H9 (cell line): ENCODE results near the gene GABPB2. TPM values are rescaled to one million over a fixed set of nuclear protein-coding genes. Genes with fewer than 3 reads are reported as not detected.

ENCODE experiments used
- DNase-seq: peaks from one replicate; pipeline ENCODE4 v3.0.0-alpha.2; 2017
- H2AFZ ChIP-seq: one replicate; pipeline ENCODE4 v1.6.1; 2013; ENCODE audit warnings: mild to moderate bottlenecking, low read length, control low read depth, moderate library complexity
- H2AK5ac ChIP-seq: 2 replicates; pipeline ENCODE4 v1.6.1; 2013; ENCODE audit warnings: low read length, control low read depth, mixed read lengths; ENCODE audit not compliant: insufficient read length
- H2BK120ac ChIP-seq: one replicate; pipeline ENCODE4 v1.6.1; 2013; ENCODE audit warnings: low read depth, mild to moderate bottlenecking, low read length, control low read depth, inconsistent platforms; ENCODE audit not compliant: poor library complexity, severe bottlenecking
- H2BK12ac ChIP-seq: 2 replicates; pipeline ENCODE4 v1.6.1; 2013; ENCODE audit warnings: low read length, control low read depth, mixed read lengths, low read depth; ENCODE audit not compliant: insufficient read length
- H2BK15ac ChIP-seq: 2 replicates; pipeline ENCODE4 v1.6.1; 2013; ENCODE audit warnings: low read depth, low read length, control low read depth
- H2BK20ac ChIP-seq: one replicate; pipeline ENCODE4 v1.6.1; 2013; ENCODE audit warnings: low read depth, mild to moderate bottlenecking, low read length, control low read depth, inconsistent platforms; ENCODE audit not compliant: poor library complexity, severe bottlenecking
- H2BK5ac ChIP-seq: 2 replicates; pipeline ENCODE4 v1.6.1; 2013; ENCODE audit warnings: low read length, control low read depth, mixed read lengths; ENCODE audit not compliant: insufficient read length
- H3K14ac ChIP-seq: 2 replicates; pipeline ENCODE4 v1.6.1; 2013; ENCODE audit warnings: low read length, control low read depth; ENCODE audit not compliant: insufficient read depth
- H3K18ac ChIP-seq: 2 replicates; pipeline ENCODE4 v1.6.1; 2013; ENCODE audit warnings: low read depth, mild to moderate bottlenecking, mixed read lengths, low read length, control low read depth; ENCODE audit not compliant: insufficient read length
- H3K23ac ChIP-seq: 2 replicates; pipeline ENCODE4 v1.6.1; 2013; ENCODE audit warnings: low read length, control low read depth, mixed read lengths, low read depth; ENCODE audit not compliant: insufficient read length
- H3K23me2 ChIP-seq: 2 replicates; pipeline ENCODE4 v1.6.1; 2013; ENCODE audit warnings: low read depth, mild to moderate bottlenecking, mixed read lengths, low read length, control low read depth; ENCODE audit not compliant: insufficient read length, poor library complexity, severe bottlenecking
- H3K27ac ChIP-seq: 2 replicates; pipeline ENCODE4 v1.5.1; 2013; ENCODE audit warnings: low read length, control low read depth, mixed read lengths, low read depth; ENCODE audit not compliant: insufficient read length
- H3K27me3 ChIP-seq: 2 replicates; pipeline ENCODE4 v1.6.1; 2013; ENCODE audit warnings: low read length, control low read depth, inconsistent platforms; ENCODE audit not compliant: insufficient read depth
- H3K4ac ChIP-seq: 2 replicates; pipeline ENCODE4 v1.6.1; 2013; ENCODE audit warnings: low read depth, mild to moderate bottlenecking, control low read depth, inconsistent platforms, low read length, moderate library complexity
- H3K4me1 ChIP-seq: 2 replicates; pipeline ENCODE4 v1.6.1; 2013; ENCODE audit warnings: low read length, control low read depth, inconsistent platforms; ENCODE audit not compliant: insufficient read depth
- H3K4me2 ChIP-seq: 2 replicates; pipeline ENCODE4 v1.6.1; 2013; ENCODE audit warnings: low read length, control low read depth, mixed read lengths; ENCODE audit not compliant: insufficient read length, insufficient read depth
- H3K56ac ChIP-seq: 2 replicates; pipeline ENCODE4 v1.6.1; 2013; ENCODE audit warnings: low read depth, mild to moderate bottlenecking, mixed read lengths, low read length, control low read depth; ENCODE audit not compliant: insufficient read length
- H3K79me1 ChIP-seq: 2 replicates; pipeline ENCODE4 v1.6.1; 2013; ENCODE audit warnings: low read depth, mild to moderate bottlenecking, moderate library complexity, low read length, control low read depth, inconsistent platforms; ENCODE audit not compliant: insufficient read depth, poor library complexity, severe bottlenecking
- H3K79me2 ChIP-seq: 2 replicates; pipeline ENCODE4 v1.6.1; 2013; ENCODE audit warnings: low read length, control low read depth, inconsistent platforms; ENCODE audit not compliant: insufficient read depth
- H3K9ac ChIP-seq: 2 replicates; pipeline ENCODE4 v1.6.1; 2013; ENCODE audit warnings: low read length, control low read depth, mixed read lengths; ENCODE audit not compliant: insufficient read length; ENCODE audit errors: extremely low read depth
- H3K9me3 ChIP-seq: one replicate; pipeline ENCODE4 v1.6.1; 2013; ENCODE audit warnings: low read depth, low read length, inconsistent platforms; ENCODE audit not compliant: control insufficient read depth
- H3T11ph ChIP-seq: one replicate; pipeline ENCODE4 v1.6.1; 2013; ENCODE audit warnings: mild to moderate bottlenecking, low read length, control low read depth, inconsistent platforms
- H4K20me1 ChIP-seq: one replicate; pipeline ENCODE4 v1.6.1; 2013; ENCODE audit not compliant: control insufficient read depth, insufficient read length, insufficient read depth
- H4K5ac ChIP-seq: 2 replicates; pipeline ENCODE4 v1.6.1; 2013; ENCODE audit warnings: low read depth, mild to moderate bottlenecking, mixed read lengths, low read length, control low read depth; ENCODE audit not compliant: insufficient read length
- H4K8ac ChIP-seq: replicated peaks from 2 replicates; pipeline ENCODE4 v1.6.1; 2013; ENCODE audit warnings: low read length, control low read depth, mixed read lengths, low read depth; ENCODE audit not compliant: insufficient read length
- H4K91ac ChIP-seq: 2 replicates; pipeline ENCODE4 v1.6.1; 2013; ENCODE audit warnings: low read depth, mild to moderate bottlenecking, moderate library complexity, mixed read lengths, low read length, control low read depth; ENCODE audit not compliant: insufficient read length
- H3K27ac Mint-ChIP-seq, 3 experiments: 2 replicates in 2 of 3; 3 replicates in 1 of 3; pipeline ENCODE4 v1.8.0; 2020 to 2021; ENCODE audit warnings: mixed read lengths in 3 of 3, mild to moderate bottlenecking in 1 of 3, moderate library complexity in 1 of 3
- H3K27me3 Mint-ChIP-seq: 2 replicates; pipeline ENCODE4 v1.8.0; 2021; ENCODE audit warnings: low read depth, mild to moderate bottlenecking, moderate library complexity, mixed read lengths
- H3K36me3 Mint-ChIP-seq, 3 experiments: 2 replicates in 2 of 3; 3 replicates in 1 of 3; pipeline ENCODE4 v1.8.0; 2020 to 2021; ENCODE audit warnings: low read depth in 3 of 3, mixed read lengths in 3 of 3; ENCODE audit not compliant: insufficient read depth in 1 of 3
- H3K4me1 Mint-ChIP-seq, 2 experiments: 2 replicates each; pipeline ENCODE4 v1.8.0; 2020; ENCODE audit warnings: mixed read lengths in 2 of 2
- H3K4me3 Mint-ChIP-seq, 2 experiments: 2 replicates in 1 of 2; 3 replicates in 1 of 2; pipeline ENCODE4 v1.8.0; 2020 to 2021; ENCODE audit warnings: mild to moderate bottlenecking in 2 of 2, mixed read lengths in 2 of 2, moderate library complexity in 1 of 2
- H3K9me3 Mint-ChIP-seq, 2 experiments: 2 replicates in 1 of 2; 3 replicates in 1 of 2; pipeline ENCODE4 v1.8.0; 2020; ENCODE audit warnings: mild to moderate bottlenecking in 2 of 2, mixed read lengths in 2 of 2, moderate library complexity in 1 of 2
- WGBS: extraction: QIAGEN DNeasy Blood & Tissue Kit; methylation state at CpG from one replicate; pipeline ENCODE4 v1.1.7; 2013; ENCODE audit warnings: missing lambda C conversion rate, low lambda C conversion rate, mixed read lengths; ENCODE audit not compliant: insufficient read length; ENCODE audit errors: extremely low coverage; 5-methylcytosine and 5-hydroxymethylcytosine counted together
- total RNA-seq: library from RNA; stranded (reverse); gene quantifications from 2 replicates; pipeline ENCODE4 v1.2.1, GENCODE V29; 2021
- TF ChIP-seq, protein P1 (sequence below): fragments of 200-600 bp; sonication (generic); conservative IDR thresholded peaks from 3 replicates; pipeline ENCODE4 v1.8.0; 2021; ENCODE audit warnings: antibody characterized with exemption, mild to moderate bottlenecking

GABPB2 gene
- total RNA-seq, 1 experiment from 2014 or later: 4.1 TPM

DNA sequence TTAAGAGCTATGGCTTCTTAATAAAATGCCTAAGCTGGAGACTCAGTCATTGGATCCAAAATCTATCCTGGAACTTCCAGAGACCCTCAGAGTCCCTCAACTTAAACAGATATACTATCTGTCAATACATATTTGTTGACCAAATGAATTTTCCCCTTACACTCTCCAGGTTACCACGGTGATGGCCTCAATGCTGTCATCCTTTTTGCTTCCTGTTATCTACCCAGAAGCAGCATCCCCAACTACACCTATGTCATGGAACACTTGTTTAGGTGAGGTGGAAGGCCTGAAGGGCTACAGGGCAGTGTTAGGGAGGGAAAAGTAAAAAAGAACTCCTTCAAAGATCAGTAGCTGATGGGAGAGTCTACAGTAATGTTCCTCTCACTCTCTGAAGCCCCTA is 27.4 kb upstream of the GABPB2 start:
- Histone ChIP-seq H2AFZ (no peak overlapping the region), H2AK5ac (no peak overlapping the region), H3K79me2 (no peaks in the 10 kb centered on the region), H3K23me2 (peaks cover 2% of the 10 kb centered on the region), H4K5ac (no peak overlapping the region), H2BK12ac (no peak overlapping the region), H3K4me1 (no peaks in the 10 kb centered on the region; the same call in 1 of the 2 replicates), H3K79me1 (no peaks in the 10 kb centered on the region), H3K18ac (no peak overlapping the region), H2BK20ac (no peak overlapping the region), H3K4ac (no peak overlapping the region), H4K20me1 (no peaks in the 10 kb centered on the region), H2BK15ac (no peak overlapping the region), H3K23ac (no peak overlapping the region), H2BK5ac (no peak overlapping the region), H3K14ac (no peak overlapping the region), H3K27me3 (no peaks in the 10 kb centered on the region), H2BK120ac (no peak overlapping the region), H3T11ph (no peak overlapping the region), H3K9me3 (no peaks in the 10 kb centered on the region), H4K91ac (no peak overlapping the region), H3K27ac (no peak overlapping the region), H3K9ac (no peak overlapping the region), H4K8ac (no peak overlapping the region), H3K4me2 (no peak overlapping the region), H3K56ac (no peak overlapping the region)
- Mint-ChIP-seq H3K9me3 (no peaks in the 10 kb centered on the region), H3K36me3 (no peaks in the 10 kb centered on the region), H3K27ac (no peak overlapping the region), H3K4me3 (no peak overlapping the region; a peak in 1 of 5 replicates), H3K4me1 (peaks cover 12 to 13% of the 10 kb centered on the region in 2 experiments), H3K27me3 (no peaks in the 10 kb centered on the region; the same call in 1 of the 2 replicates)
- WGBS: no CpG with 5 or more reads among the region's 1 CpG
- TF ChIP-seq, protein P1, sequence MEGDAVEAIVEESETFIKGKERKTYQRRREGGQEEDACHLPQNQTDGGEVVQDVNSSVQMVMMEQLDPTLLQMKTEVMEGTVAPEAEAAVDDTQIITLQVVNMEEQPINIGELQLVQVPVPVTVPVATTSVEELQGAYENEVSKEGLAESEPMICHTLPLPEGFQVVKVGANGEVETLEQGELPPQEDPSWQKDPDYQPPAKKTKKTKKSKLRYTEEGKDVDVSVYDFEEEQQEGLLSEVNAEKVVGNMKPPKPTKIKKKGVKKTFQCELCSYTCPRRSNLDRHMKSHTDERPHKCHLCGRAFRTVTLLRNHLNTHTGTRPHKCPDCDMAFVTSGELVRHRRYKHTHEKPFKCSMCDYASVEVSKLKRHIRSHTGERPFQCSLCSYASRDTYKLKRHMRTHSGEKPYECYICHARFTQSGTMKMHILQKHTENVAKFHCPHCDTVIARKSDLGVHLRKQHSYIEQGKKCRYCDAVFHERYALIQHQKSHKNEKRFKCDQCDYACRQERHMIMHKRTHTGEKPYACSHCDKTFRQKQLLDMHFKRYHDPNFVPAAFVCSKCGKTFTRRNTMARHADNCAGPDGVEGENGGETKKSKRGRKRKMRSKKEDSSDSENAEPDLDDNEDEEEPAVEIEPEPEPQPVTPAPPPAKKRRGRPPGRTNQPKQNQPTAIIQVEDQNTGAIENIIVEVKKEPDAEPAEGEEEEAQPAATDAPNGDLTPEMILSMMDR: no peak
- DNase-seq: no peak
